ENCODE measurements around the gene ALLC.
"Not testable (repeated sequence)": the region's sequence is repeated elsewhere in the genome, so short reads cannot be mapped to it uniquely, and the experiment has no call there.

The ALLC gene

GRCh38 chr2:3657881-3658280 lies at the start of gene ALLC:
Gene ALLC (plus strand): TSS chr2:3658200. CDS start chr2:3671158, 12,958 bp downstream.
- DNase-seq, result no peak

DNA sequence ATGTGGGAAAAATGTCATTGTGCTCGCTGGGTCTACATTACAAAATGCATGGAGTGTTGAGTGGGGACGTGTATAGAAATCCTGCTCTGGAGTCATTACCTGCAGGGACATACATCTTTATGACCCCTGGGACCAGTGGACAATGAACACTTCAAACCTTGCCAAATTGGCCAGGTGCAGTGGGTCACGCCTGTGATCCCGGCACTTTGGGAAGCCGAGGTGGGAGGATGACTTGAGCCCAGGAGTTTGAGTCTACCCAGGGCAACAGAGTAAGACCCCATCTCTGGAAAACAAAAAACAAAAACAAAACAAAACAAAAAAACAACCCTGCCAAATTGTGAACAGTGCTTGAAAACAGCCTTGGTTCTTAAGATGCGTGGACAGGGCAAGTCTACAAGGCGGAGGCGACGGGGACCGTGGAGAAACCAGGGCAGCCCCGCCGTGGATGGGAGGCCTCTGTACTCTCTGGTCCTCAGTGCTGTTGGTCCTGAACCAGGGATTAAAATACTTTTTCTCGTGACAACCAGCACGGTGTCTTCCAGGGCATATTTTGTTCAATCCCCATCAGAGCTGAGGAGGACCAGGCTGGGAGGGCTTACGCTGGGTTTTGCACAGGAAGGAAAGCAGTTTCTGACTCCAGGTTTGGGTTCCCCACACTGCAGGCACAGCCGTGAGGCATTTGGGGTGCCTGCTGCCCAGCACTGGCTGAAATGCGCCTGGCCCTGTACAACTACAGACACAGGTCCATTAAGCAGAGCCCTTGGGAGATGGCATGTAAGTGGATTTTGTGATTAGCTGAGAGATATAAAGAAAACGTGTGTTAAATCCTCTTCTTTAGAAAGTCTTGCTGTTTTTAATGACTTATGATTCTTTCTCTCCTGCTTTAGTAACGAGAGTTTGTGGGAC lies 49.4 kb upstream of the ALLC start:
- peak; percentile 40 for DNase-seq

- DNase-seq, result not testable (repeated sequence)
These were observed 48.7 kb upstream of the ALLC start for GRCh38 chr2:3609279-3609673.

- peak; percentile 13 for DNase-seq
These were observed 47.6 kb upstream of the ALLC start for GRCh38 chr2:3610415-3610814.

DNA sequence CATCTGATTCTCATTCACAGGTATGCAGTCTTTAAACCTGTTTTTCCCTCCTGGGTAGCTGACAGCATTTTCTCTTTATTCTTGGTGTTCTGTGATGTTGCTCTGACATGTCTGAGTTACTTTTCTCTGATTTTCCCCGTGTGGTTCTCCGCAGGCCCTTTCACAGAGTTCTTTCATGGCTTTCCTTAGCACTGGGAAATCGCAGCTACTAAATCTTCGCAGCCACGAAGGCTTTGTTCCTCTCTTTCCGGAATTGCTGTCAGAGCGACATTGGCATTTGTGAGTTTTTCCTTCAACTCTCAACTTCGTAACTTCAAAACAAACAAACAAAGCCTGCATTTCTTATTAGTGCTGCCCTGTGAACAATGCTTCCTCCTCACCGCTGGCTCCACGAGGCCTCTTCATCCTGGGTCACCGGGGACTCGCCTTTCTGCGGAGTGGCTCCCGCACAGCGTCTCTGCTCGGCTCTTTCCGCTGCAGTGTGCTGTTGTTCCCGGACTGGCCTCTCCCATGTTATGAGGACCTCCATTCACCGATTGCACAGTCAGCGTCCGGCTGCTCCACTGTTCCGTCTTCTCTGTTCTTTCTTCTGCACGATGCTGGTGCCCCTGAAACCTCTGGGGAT lies 47.0 kb upstream of the ALLC start:
- peak; percentile 17 for DNase-seq

- DNase-seq, result peak; percentile 28
These were observed 46.4 kb upstream of the ALLC start for GRCh38 chr2:3611589-3611988.

DNA sequence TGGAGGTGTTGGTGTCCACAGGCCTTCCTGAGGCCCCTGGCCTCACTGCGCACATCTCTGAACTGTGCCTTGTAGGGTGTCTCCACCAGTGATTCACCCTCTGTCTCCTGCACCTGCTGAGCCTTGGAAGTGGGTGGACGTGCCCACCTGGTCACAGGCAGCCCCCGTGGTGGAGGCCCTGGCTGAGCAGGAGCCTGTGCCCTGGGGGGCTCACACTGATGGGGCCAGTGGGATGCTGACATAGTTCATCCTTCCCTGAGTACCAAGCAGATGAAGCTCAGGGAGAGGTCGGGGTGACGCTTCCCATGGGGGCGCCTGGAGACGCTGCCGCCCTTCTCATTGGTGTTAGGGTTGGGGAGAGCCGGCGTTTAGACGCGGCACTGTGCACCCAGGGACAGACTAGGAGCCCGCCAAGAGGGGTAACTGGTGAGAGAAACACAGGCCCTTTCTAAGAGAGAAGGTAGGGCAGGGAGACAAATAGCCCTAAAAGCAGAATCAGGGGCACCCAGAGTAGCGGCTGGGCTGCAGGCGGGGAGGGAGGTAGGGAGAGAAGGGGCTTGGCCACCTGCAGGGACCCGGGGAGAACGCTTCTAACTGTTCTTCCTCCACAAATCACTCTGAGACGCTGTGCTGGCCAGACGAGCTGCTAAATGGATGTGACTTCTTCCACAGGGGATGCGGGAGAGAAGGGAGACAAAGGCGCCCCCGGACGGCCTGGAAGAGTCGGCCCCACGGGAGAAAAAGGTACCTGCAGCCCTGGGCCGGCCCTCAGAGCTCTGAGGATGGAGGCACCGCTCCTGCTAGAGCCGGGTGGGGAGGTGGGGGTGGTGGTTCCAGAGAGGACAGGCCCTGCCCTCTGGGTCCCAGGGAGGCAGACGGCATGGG lies 45.1 kb upstream of the ALLC start:
- peak; percentile 38 for DNase-seq

GRCh38 chr2:3613524-3613905 lies 44.5 kb upstream of the ALLC start:
- DNase-seq, result no peak

GRCh38 chr2:3614743-3615142 lies 43.3 kb upstream of the ALLC start:
- DNase-seq, result not testable (repeated sequence)

DNA sequence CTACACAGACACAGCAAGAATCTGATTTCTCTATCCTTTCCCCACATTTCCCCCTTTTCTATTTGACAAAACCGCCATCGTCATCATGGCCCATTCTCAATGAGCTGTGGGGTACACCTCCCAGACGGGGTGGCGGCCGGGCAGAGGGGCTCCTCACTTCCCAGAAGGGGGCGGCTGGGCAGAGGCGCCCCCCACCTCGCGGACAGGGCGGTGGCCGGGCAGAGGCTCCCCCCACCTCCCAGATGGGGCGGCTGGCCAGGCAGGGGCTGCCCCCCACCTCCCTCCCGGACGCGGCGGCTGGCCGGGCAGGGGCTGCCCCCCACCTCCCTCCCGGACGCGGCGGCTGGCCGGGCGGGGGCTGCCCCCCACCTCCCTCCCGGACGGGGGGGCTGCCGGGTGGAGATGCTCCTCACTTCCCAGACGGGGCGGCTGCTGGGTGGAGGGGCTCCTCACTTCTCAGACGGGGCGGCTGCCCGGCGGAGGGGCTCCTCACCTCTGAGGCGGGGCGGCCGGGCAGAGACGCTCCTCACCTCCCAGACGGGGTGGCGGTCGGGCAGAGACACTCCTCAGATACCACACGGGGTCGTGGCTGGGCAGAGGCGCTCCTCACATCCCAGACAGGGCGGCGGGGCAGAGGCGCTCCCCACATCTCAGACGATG lies 42.3 kb upstream of the ALLC start:
- peak; percentile 19 for DNase-seq

GRCh38 chr2:3616435-3617197 lies 41.4 kb upstream of the ALLC start:
- peak; percentile 5 for DNase-seq

DNA sequence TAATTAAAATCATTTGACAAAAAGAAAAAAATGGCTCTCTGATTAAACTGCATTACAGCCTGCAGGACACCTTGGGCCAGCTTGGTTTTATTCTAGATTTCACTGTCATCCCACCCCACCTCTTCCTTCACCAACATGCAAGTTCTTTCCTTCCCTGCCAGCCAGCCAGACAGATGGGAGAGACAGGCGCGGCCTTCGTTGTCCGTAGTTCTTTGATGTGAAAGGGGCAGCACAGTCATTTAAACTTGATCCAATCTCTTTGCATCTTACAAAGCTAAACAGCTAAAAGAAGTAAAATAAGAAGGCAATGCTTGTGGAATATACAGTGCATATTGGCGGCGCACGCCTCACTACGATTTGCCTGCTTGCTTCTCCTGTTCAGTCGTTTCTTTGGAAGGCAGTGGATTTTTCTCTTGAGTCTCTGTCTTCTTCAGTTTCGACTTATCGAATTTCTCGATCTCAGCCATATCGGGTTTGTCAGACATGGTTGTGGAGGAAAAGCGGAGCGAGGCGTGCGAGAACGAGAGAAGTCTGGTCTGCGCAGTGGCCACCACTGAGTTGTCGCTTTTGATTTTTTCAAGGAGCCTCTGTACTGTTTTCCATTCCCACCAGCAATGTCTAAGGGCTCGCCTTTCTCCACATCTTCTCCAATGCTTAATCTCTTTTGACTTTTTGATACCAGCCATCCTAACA lies 40.7 kb upstream of the ALLC start:
- DNase-seq, result no peak

- DNase-seq, result no peak
These were observed 39.6 kb upstream of the ALLC start for GRCh38 chr2:3618367-3618766.

- DNase-seq, result no peak
These were observed 39.0 kb upstream of the ALLC start for GRCh38 chr2:3619033-3619432.

- not testable (repeated sequence) for DNase-seq
These were observed 38.3 kb upstream of the ALLC start for GRCh38 chr2:3619661-3620060.

- DNase-seq, result no peak
These were observed 37.2 kb upstream of the ALLC start for GRCh38 chr2:3620834-3621233.

- DNase-seq, result no peak
These were observed 35.0 kb upstream of the ALLC start for GRCh38 chr2:3622967-3623366.

DNA sequence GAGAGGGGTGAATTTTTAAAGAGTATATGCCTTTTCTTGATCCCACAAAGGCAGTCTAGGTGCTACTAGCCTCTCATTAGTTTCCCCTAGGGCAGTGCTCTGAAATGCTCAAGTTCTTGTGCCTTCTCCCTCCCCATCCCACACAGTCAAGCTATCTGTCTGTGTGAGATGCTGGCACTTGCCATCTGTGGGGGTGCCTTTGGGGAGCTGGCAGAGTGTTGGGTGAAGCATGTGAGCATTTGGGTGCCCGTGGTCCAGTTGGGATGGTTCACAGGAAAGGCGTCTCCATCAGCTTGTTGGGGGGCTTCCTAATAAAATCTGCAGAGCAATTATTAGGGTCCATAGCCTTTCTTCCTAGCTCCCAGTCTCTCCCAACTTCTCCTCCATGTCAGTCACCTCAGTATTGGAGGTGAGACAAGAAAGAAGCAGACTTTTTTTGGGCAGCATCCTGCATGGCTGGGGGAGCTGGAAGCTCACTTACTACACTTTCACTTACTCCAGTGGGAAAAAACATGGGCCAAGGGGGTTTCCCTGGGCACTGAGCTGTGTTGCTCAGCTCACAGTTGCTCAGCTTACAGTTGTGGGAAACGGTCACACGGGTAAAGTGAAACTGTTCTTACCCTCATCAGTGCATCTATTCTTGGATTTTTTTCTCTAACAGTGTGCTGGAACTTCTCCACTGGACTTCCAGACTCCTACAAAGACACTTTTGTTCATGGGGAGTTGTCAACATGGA lies 33.8 kb upstream of the ALLC start:
- no peak for DNase-seq

GRCh38 chr2:3625186-3625585 lies 32.8 kb upstream of the ALLC start:
- no peak for DNase-seq

GRCh38 chr2:3626118-3626811 lies 31.7 kb upstream of the ALLC start:
- DNase-seq, result no peak
